RKO (cell line): ENCODE results near the gene PAFAH1B1.
"Not testable (repeated sequence)": the region's sequence is repeated elsewhere in the genome, so short reads cannot be mapped to it uniquely, and the experiment has no call there.

Source experiments
- DNase-seq: peaks from one replicate; pipeline ENCODE4 v3.0.0-alpha.2; 2016; ENCODE audit warnings: low spot score

The PAFAH1B1 gene

DNA sequence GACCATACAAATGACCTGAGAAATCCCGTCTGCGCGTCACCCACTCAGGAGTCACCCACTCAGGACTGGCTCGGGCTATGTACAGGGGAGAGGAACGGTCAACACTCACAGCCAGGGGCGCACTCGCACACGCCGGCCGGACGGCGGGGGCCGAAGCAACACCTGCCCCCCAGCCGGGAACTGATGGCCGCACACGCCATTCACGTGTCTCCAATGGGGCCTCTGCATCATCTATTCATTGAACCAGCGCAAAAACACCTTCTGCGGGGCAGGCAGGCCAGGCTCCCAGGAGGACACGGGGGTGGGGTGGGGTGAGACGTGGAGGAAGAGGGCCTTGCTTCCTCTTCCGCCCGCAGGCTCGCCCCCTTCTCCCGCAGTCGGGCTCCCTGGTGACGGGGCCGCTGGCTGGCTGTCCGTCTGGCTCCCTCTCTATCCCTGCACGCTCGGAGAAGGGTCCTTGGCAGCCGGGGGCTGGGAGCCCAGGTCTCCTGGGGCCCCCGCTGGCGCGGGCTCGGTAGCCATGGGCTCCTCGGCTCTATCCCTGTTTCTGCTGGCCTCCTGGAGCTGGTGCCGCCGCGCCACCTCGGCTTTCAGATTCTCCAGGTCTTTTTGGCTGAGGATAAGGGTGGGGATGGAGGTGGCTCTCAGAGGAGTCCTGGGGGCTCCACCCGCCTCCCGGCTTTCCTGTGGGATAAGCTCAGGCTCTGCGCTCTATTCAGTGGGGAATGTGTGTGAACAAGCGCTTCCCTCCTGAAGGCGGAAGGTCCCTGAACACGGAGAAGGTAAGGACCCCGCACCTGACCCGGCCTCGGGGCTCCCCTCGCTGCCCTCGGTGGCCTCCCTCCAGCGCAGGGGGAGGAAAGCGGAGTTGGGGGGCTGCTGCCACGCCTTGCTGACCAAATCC is 97.0 kb downstream of the PAFAH1B1 start:
- no peak for DNase-seq

GRCh38 chr17:2691069-2691871 is 97.8 kb downstream of the PAFAH1B1 start:
- no peak for DNase-seq

DNA sequence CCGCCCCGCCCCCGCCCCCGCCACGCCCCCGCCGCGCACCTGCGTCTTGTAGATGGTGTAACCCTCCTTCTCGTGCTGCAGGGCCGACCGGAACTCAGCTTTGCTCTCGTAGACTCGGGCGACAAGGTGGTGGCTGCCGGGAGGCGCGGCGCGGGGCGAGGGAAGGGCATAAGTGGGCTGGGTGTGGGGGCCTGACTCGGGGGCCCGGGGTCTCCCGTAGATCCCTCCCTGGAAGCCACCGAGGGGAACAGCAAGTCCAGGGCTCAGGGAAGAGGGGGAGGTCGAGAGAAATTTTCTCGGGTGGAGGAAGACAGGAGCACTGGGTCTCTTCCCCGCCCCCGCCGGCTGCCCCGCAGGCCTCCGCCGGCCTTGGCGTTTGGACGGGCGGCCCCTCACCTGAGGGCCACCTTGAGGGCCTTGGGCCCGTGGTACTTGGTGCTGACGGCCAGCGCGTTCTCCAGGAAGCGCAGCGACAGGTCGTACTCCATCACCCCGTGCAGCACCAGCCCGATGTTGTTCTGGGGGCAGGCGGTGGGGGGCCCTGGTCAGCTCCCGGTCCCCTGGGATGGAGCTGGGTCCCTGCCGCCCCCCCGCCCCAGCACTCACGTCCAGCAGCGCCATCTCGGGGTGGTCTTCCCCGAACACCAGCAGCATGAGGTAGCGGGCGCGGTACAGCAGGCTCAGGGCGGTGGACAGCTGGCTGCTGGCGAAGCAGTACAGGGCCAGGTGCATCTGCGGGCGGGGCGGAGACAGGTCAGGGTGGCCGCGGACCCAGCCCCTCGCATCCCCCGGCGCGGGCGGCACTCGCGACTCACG is 98.7 kb downstream of the PAFAH1B1 start:
- no peak for DNase-seq

DNA sequence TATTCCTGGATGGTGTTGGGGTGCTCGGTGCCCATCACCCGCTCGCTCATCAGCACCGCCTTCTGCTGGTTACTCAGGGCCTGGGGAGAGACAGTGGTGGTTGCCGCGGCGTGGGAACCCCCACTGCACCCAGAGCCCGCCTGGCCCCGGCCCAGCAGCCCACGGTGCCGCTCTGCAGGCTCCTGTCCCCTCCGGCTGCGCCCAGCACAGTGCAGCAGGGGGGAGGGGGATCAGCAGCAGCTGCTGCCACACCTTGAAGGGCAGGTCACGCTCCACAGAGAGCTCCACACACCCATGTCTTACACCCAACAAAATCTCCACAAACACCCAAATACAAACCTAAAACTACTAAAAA is 99.3 kb downstream of the PAFAH1B1 start:
- no peak for DNase-seq

- DNase-seq, result no peak
These were observed 100.3 kb downstream of the PAFAH1B1 start for GRCh38 chr17:2693561-2694380.

DNA sequence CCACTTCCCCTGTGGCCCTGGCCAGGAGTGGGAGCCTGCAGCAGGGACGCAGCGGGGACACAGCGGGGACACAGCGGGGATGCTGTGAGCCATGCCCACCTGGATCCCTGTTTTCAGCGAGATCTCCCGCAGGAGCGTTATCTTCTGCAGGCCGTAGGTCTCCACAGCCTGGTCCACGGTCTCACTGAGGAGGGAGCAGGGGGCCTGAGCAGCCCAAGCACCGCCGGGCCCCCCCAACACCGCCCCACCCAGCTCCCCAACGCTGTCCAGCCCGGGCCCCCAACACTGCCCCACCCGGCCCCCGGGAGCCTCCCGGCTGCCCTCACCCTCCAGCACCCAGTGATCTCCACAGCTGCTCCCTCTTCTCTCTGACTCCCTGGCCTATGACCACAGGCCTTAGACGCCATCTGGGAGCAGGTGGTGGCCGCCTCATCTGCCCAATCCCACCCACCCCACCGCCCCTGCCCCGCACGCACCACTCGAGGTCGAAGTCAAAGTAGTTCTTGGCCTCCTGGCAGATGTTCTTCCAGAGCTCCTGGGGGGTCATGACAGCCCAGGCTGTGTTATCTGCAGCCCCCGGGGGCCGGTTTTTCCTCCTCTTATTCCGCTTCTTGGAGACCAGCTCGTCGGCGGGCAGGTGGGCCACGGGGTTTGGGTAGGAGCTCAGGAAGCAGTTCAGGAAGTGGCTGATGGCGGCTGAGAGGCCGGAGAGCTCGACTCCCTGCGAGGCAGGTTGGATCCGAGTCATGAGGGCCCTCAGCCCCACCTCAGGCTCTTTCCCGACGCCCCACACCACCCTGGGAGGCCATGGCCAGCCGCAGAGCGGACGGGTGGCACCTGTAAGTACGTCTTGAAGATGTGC is 101.2 kb downstream of the PAFAH1B1 start:
- no peak for DNase-seq

DNA sequence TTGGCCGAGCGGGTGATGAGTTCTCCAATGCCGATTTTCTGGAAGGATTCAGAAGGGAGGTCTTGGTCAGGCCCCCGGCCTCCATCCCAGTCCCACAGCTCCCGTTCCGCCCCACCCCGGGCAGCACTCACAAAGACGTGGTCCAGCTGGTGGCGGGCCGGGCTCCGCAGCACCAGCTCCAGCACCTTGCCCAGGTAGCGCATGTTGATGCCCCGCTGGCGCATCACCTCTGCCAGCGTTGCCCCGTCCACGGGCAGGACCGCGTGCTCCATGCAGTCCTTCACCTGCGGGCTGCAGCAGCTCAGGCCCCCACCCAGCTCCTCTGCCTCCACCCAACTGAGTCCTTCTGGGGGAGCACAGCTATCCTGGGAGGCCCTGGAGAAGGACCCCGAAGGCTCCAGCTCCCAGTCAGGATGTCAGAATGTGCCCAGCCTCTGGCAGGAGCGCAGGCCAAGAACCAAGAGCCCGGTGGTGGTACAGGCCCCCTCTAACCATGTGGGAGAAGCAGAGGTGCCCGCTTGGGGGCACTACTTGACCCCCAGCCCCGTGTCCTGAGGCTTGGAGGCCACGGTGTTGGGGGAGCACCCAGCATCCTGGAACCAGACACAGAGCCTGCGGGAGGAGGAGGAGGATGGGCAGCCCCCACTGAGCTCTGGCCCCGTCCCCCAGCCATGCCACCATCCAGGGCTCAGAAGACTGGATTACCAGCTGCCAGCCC is 101.9 kb downstream of the PAFAH1B1 start:
- DNase-seq, result no peak

GRCh38 chr17:2695961-2696760 is 102.7 kb downstream of the PAFAH1B1 start:
- DNase-seq, result no peak

DNA sequence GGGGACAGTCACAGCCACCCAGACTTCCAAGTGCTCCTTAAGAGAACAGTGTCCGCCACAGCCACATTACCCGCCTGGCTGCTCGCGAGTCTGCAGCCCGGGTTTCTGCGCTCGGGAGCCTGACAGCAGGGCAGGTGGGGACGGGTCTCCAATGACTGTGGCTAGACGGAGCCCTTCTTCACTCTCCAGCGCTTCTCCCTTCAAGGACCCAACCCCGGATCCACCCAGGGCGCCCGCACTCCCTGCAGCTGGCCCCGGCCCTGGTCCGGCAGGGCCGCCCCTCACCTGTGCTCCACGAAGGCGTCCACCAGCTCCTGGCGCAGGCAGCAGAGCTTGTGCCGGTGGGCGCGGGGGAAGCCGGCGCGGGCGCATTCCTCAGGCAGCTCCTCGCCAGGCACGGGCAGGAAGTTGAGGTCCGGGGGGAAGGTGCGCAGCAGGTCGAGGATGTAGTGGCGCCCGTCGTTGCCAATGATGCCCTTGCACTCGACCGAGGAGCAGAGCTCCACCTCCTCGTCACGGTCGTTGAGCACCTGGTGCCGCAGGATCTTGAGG is 104.2 kb downstream of the PAFAH1B1 start:
- no peak for DNase-seq

GRCh38 chr17:2699216-2699805 is 105.9 kb downstream of the PAFAH1B1 start:
- DNase-seq, result not testable (repeated sequence)

DNA sequence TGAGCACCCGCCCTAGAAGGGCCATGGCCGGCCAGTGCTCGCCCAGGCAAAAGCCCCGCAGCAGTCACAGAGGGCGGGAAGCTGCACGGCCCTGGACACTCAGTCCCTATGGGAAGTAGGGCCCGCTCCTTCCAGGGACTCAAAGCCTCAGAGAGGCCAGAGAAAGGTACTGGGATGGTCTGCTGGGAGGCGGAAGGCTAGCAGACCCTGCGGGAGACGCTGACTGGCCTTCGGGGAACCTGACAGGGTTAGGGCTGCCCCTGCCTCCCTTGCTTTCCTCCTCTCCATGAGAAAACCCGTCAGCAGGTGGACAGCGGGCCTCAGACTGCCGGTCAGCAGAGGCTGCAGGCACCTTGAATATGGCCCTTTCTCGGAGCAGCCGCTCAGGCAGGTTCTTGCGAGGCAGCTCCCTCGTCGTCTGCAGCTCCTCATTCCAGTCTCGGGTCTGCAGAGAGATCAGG is 106.6 kb downstream of the PAFAH1B1 start:
- DNase-seq, result no peak

DNA sequence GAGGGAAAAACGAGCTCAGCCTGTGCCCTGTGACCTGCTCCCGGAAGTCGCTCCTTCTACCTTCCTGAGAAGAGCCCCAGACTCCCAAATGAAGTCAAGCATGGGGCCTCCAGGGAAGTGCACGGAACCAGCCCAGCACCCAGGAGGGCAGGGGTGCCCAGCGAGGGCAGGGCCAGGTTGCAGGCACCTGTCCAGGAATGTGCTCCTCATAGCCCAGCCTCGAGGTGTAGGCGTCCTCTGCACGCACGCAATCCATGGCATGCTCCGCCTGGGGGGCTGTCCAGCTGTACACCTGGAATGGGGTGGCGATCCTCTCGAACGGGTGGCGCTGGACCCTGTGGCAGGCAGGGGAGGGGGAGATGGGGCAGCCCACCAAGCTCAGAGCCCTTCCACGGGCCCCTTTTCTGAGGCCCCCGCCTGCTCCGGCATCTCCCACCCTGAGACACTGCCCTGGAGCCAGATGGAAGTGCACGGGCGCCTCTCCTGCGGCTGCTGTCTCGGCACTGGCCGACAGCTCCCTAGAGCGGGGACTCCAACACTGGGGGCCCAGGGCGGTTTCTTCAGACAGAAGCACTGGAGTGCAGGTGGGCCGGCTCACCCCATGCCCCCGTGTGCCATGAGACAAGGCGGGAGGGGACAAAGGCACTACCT is 107.2 kb downstream of the PAFAH1B1 start:
- no peak for DNase-seq

DNA sequence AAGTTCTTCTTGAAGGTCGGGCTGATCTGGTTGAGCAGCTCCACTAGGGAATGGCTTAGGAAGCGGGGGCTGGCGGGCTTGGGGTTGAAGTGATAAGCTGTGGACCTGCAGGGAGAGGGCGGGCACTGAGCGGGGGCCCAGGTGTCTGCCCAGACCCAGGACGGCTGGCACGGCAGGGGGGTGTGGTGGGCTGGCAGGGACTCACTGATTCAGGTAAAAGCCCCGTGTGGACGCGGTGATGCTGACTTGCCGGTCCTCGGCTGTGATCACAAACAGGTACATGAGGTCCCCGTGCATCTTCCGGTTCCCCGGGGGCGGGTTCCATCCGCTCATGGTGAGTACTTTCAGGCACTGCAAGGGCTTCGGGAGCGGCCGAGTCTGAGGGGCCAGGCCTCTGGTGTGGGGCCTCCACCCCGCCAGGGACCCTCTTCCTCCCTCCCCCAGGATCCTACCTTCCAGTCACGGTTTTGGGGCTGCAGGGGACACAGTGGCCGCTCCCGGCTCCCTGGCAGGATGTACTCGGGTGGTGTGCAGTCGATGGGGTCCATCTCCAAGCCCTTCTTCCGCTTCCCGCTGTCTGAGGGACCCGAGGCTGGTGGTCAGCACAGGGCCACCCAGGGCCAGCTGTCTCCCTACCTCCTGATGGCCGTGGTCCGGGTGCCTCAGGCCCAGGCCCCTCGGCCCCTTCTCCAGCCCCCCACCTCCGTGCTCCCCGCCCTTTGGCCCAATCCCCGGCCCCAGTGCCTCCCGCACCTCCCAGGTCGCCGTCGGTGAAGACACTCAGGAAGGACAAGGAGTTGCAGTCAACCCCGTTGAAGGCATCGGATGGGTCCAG is 107.9 kb downstream of the PAFAH1B1 start:
- no peak for DNase-seq

DNA sequence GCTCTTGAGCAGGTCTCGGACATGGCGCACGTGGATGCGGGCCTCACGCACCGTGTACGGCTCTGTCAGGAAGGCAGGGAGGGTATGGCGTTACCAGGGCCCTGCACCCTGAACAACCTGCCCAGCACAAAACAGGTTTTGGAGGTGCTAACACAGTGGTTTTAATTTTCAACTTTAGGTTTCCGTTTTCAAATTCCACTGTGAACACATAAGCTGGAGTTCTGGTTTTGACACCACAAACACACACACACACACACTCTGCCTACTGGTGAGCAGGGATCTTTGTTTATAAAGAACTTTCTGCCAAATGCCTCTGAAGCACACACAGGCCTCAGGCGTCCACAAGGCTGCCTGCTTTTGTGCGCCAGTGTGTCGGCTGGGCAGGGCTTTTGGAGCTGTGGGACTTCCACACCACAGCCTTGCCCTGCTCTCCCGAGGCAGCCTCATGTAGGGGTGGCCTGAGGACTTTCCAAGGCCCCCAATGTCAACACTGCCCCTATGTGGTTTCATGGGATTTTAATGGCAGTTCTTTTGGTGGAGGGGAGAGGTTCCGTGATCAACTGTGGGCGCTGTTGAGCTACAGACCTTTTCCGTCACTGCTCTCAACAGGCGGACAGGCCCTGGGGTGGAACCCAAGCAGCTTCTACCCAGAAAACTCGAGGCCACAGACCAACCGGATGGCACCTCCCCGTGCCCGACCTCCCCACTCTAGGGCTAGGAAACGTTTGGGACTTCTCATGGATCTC is 108.7 kb downstream of the PAFAH1B1 start:
- DNase-seq, result no peak

GRCh38 chr17:2703181-2703580 is 109.7 kb downstream of the PAFAH1B1 start:
- DNase-seq, result no peak

- DNase-seq, result no peak
These were observed 110.2 kb downstream of the PAFAH1B1 start for GRCh38 chr17:2703606-2704005.
